ENCODE results near the gene YDJC.

DNA sequence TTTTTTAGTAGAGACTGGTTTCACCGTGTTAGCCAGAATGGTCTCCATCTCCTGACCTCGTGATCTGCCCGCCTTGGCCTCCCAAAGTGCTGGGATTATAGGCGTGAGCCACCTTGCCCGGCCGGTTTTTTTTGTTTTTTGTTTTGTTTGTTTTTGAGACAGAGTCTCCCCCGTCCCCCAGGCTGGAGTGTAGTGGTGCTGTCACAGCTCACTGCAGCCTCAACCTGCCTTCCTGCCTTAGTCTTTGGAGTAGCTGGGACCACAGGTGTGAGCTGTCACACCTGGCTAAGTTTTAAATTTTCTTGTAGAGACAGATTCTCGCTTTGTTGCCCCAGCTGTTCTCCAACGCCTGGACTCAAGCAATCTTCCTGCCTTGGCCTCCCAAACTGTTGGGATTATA lies 39.2 kb upstream of the YDJC start:
- TF ChIP-seq CTCF (conservative IDR thresholded peaks at IDR 0.05) (no peak), EZH2 (IDR thresholded peaks at IDR 0.05; ENCODE audit: low read depth) (no peak)
